ENCODE data around the gene VMAC.

VMAC gene

GRCh38 chr19:5931251-5931650 is 26.6 kb downstream of the VMAC start:
- DNase-seq (ENCODE audit: low spot score), result no peak

- no peak for DNase-seq (ENCODE audit: low spot score)
These were observed 27.5 kb downstream of the VMAC start for GRCh38 chr19:5932146-5932545.

GRCh38 chr19:5932609-5933262 is 28.1 kb downstream of the VMAC start:
- DNase-seq (ENCODE audit: low spot score), result no peak

GRCh38 chr19:5933391-5934068 is 28.9 kb downstream of the VMAC start:
- no peak for DNase-seq (ENCODE audit: low spot score)

- DNase-seq (ENCODE audit: low spot score), result no peak
These were observed 29.4 kb downstream of the VMAC start for GRCh38 chr19:5934069-5934401.

GRCh38 chr19:5934774-5935472 is 30.3 kb downstream of the VMAC start:
- no peak for DNase-seq (ENCODE audit: low spot score)

- DNase-seq (ENCODE audit: low spot score), result no peak
These were observed 31.0 kb downstream of the VMAC start for GRCh38 chr19:5935473-5936291.

GRCh38 chr19:5936292-5936592 is 31.6 kb downstream of the VMAC start:
- no peak for DNase-seq (ENCODE audit: low spot score)

GRCh38 chr19:5937550-5937949 is 32.9 kb downstream of the VMAC start:
- no peak for DNase-seq (ENCODE audit: low spot score)

- no peak for DNase-seq (ENCODE audit: low spot score)
These were observed 35.9 kb downstream of the VMAC start for GRCh38 chr19:5940260-5941208.

GRCh38 chr19:5941673-5942072 is 37.0 kb downstream of the VMAC start:
- no peak for DNase-seq (ENCODE audit: low spot score)

GRCh38 chr19:5943045-5943444 is 38.4 kb downstream of the VMAC start:
- no peak for DNase-seq (ENCODE audit: low spot score)

GRCh38 chr19:5943623-5944022 is 39.0 kb downstream of the VMAC start:
- DNase-seq (ENCODE audit: low spot score), result no peak

GRCh38 chr19:5947435-5947834 is 42.8 kb downstream of the VMAC start:
- peak; percentile 73 for DNase-seq (ENCODE audit: low spot score)

GRCh38 chr19:5948752-5949564 is 44.3 kb downstream of the VMAC start:
- no peak for DNase-seq (ENCODE audit: low spot score)

- DNase-seq (ENCODE audit: low spot score), result no peak
These were observed 45.2 kb downstream of the VMAC start for GRCh38 chr19:5949792-5950305.

- no peak for DNase-seq (ENCODE audit: low spot score)
These were observed 46.1 kb downstream of the VMAC start for GRCh38 chr19:5950741-5951140.

GRCh38 chr19:5951338-5951861 is 46.7 kb downstream of the VMAC start:
- no peak for DNase-seq (ENCODE audit: low spot score)

GRCh38 chr19:5952193-5953029 is 47.7 kb downstream of the VMAC start:
- DNase-seq (ENCODE audit: low spot score), result no peak
